HFF-Myc (cell line): ENCODE measurements around the gene CGB1.

Source experiments
- DNase-seq: peaks from one replicate; pipeline ENCODE4 v3.0.0-alpha.2; 2011; ENCODE audit warnings: low read depth; ENCODE audit errors: extremely low read depth
- H3K4me3 ChIP-seq: replicated peaks from 2 replicates; pipeline ENCODE4 v1.5.1; 2011; ENCODE audit warnings: low read depth, mild to moderate bottlenecking, control low read depth, low read length
- CTCF ChIP-seq: IDR thresholded peaks from 2 replicates; pipeline ENCODE4 v1.5.1; 2012; ENCODE audit warnings: mild to moderate bottlenecking, low read depth, low read length, control low read depth; ENCODE audit errors: missing control alignments

The CGB1 gene

GRCh38 chr19:48988860-48989259 is 47.8 kb downstream of the CGB1 start:
- H3K4me3 ChIP-seq = no peak overlapping the region
- no peak for DNase-seq
- no peak for TF ChIP-seq CTCF

DNA sequence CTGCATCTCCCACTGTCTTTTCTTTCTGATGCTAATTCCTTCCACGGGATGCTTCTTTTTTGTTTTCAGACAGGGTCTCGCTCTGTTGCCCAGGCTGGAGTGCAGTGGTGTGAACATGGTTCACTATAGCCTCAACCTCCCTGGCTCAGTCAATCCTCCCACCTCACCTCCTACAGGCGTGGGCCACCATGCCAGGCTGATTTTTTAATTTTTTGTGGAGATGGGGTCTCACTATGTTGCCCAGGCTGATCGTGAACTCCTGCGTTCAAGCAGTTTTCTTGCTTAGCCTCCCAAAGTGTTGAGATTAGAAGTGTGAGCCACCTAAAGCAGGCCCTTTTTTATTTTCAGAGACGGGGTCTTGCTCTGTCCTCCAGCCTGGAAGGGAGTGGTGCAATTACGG is 48.4 kb downstream of the CGB1 start:
- TF ChIP-seq CTCF = no peak
- DNase-seq = no peak
- no peak overlapping the region for H3K4me3 ChIP-seq

- no peak for DNase-seq
- no peak for TF ChIP-seq CTCF
- H3K4me3 ChIP-seq = no peak overlapping the region
These were observed 49.4 kb downstream of the CGB1 start for GRCh38 chr19:48987323-48987722.

DNA sequence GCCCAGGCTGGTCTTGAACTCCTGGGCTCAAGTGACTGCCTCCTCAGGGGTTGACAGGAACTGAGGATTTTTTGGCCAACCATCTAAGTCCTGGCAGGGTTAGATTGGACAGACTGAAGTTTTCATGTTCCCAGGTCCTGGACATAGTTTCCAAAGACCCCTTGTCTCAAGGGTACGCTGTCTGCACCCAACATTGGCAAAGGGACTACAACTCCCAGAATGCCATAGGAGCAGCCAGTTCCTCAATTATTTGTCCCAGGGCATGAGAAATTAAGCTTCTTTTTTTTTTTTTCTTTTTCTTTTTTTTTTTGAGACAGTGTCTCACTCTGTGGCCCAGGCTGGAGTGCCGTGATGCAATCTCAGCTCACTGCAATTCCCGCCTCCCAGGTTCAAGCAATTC is 50.5 kb downstream of the CGB1 start:
- TF ChIP-seq CTCF = no peak
- H3K4me3 ChIP-seq = no peak overlapping the region
- DNase-seq = no peak

DNA sequence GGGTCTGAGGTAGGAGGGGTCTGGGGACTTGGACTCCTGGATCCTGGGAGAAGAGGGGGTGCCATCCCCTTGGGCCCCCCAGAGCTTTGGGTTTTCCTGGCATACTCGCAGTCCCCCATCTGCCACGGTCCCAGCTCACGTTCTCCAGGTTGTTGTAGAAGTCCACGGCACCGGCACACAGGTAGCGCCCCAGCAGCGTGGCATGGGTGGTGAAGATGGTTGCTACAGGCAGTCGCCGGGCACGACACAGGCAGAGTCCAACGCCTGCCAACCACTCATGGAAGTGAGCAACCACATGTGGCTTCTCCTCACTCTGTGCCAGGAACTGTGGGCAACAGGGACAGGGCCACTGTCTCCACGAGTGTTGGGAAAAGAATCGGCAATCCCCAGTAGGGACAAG is 51.0 kb downstream of the CGB1 start:
- H3K4me3 ChIP-seq = no peak overlapping the region
- TF ChIP-seq CTCF = no peak
- no peak for DNase-seq
